Measurements from ENCODE around the gene NRCAM. TPM values are rescaled to one million over a fixed set of nuclear protein-coding genes. Genes with fewer than 3 reads are reported as not detected.

The NRCAM gene
- total and polyA plus RNA-seq, 2 of the 13 experiments (the other 11 are each of a cell fraction or from before 2014, with no cell fraction given): 0.31 to 0.33 TPM

DNA sequence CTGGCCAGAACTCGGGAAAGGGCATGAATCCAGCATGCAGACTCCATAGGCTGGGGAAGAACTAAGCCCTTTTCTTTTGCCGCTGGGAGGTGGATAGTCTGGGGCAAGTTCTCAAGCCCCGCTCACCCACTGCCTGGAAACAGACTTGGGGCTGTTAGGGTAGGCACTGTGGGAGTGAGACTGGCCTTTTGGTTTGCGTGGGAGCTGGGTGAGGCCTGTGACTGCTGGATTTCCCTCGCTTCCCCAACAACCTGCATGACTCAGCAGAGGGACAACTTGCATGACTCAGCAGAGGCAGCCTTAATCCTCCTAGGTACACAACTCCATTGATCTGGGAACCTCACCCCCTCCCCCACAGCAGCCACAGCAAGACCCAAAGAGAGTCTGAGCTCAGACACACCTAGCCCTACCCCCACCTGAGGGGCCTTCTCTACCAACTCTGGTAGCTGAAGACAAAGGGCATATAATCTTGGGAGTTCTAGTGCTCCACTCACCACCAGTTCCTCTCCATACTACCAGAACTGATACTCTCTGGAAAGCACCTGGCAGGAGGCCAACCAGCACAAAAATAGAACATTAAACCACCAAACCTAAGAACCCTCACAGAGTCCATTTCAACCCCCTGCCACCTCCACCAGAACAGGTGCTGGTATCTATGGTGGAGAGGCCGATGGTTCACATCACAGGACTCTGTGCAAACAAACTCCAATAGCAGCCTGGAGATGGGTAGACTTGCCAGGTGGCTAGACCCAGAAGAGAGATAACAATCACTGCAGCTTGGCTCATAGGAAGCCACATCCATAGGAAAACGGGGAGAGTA is 244.6 kb downstream of the NRCAM start:
- intact Hi-C loops (cut with micrococcal nuclease; ENCODE audit: unreplicated experiment): no loop called here
- POLR2A ChIA-PET: no interaction called here
- TF ChIP-seq MYNN (CRISPR knock-in tag; IDR thresholded peaks at IDR 0.05; ENCODE audit: low read depth) (no peak), MAFG (CRISPR knock-in tag; IDR thresholded peaks at IDR 0.05) (peak; percentile 93), IKZF4 (CRISPR knock-in tag; IDR thresholded peaks at IDR 0.05; ENCODE audit: borderline replicate concordance, low read depth, not compliant biosample characterization) (no peak), RFX1 (IDR thresholded peaks at IDR 0.05) (no peak), MAFF (IDR thresholded peaks at IDR 0.05; ENCODE audit: low read depth, low read length) (peak; percentile 72), MAFK (conservative IDR thresholded peaks at IDR 0.05 in 1 of 2, IDR thresholded peaks at IDR 0.05 in 1 of 2; ENCODE audit: low read length in 2 of 2) (peak; percentile 72 to 86), NFE2L2 (IDR thresholded peaks at IDR 0.05; ENCODE audit: low read length) (peak; percentile 87), FOSL2 (CRISPR knock-in tag; IDR thresholded peaks at IDR 0.05) (peak; percentile 61), PITX1 (CRISPR knock-in tag; IDR thresholded peaks at IDR 0.05) (0 out of 2 replicates have a peak, but pooled peaks have one; percentile 42), FIP1L1 (IDR thresholded peaks at IDR 0.05; ENCODE audit: borderline replicate concordance, insufficient read depth, low read depth, low read length) (no peak), ZNF274 (CRISPR knock-in tag; IDR thresholded peaks at IDR 0.05) (no peak), ONECUT2 (CRISPR knock-in tag; IDR thresholded peaks at IDR 0.05) (0 out of 2 replicates have a peak, but pooled peaks have one; percentile 37)
- TF ChIP-seq, protein P1, sequence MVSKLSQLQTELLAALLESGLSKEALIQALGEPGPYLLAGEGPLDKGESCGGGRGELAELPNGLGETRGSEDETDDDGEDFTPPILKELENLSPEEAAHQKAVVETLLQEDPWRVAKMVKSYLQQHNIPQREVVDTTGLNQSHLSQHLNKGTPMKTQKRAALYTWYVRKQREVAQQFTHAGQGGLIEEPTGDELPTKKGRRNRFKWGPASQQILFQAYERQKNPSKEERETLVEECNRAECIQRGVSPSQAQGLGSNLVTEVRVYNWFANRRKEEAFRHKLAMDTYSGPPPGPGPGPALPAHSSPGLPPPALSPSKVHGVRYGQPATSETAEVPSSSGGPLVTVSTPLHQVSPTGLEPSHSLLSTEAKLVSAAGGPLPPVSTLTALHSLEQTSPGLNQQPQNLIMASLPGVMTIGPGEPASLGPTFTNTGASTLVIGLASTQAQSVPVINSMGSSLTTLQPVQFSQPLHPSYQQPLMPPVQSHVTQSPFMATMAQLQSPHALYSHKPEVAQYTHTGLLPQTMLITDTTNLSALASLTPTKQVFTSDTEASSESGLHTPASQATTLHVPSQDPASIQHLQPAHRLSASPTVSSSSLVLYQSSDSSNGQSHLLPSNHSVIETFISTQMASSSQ (IDR thresholded peaks at IDR 0.05; ENCODE audit: low read depth): no peak
- TF ChIP-seq, protein P1 (CRISPR knock-in tag; IDR thresholded peaks at IDR 0.05; ENCODE audit: borderline replicate concordance): no peak
- TF ChIP-seq, protein P2, sequence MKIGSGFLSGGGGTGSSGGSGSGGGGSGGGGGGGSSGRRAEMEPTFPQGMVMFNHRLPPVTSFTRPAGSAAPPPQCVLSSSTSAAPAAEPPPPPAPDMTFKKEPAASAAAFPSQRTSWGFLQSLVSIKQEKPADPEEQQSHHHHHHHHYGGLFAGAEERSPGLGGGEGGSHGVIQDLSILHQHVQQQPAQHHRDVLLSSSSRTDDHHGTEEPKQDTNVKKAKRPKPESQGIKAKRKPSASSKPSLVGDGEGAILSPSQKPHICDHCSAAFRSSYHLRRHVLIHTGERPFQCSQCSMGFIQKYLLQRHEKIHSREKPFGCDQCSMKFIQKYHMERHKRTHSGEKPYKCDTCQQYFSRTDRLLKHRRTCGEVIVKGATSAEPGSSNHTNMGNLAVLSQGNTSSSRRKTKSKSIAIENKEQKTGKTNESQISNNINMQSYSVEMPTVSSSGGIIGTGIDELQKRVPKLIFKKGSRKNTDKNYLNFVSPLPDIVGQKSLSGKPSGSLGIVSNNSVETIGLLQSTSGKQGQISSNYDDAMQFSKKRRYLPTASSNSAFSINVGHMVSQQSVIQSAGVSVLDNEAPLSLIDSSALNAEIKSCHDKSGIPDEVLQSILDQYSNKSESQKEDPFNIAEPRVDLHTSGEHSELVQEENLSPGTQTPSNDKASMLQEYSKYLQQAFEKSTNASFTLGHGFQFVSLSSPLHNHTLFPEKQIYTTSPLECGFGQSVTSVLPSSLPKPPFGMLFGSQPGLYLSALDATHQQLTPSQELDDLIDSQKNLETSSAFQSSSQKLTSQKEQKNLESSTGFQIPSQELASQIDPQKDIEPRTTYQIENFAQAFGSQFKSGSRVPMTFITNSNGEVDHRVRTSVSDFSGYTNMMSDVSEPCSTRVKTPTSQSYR (CRISPR knock-in tag; IDR thresholded peaks at IDR 0.05; ENCODE audit: borderline replicate concordance): peak; percentile 42; the same call in 1 of the 2 replicates
- TF ChIP-seq, protein P3, sequence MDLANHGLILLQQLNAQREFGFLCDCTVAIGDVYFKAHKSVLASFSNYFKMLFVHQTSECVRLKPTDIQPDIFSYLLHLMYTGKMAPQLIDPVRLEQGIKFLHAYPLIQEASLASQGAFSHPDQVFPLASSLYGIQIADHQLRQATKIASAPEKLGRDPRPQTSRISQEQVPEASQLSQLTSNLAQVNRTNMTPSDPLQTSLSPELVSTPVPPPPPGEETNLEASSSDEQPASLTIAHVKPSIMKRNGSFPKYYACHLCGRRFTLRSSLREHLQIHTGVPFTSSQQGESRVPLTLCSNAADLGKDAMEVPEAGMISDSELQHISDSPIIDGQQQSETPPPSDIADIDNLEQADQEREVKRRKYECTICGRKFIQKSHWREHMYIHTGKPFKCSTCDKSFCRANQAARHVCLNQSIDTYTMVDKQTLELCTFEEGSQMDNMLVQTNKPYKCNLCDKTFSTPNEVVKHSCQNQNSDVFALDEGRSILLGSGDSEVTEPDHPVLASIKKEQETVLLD (CRISPR knock-in tag; IDR thresholded peaks at IDR 0.05; ENCODE audit: low read depth): no peak
- H3K4me3 ChIP-seq (replicated peaks in 1 of 3; ENCODE audit: insufficient read depth in 1 of 3, low read depth in 2 of 3, low read length in 3 of 3): no peak overlapping the region
- H3K9me3 ChIP-seq (ENCODE audit: low read length): no peaks in the 10 kb centered on the region
- H3K4me2 ChIP-seq (ENCODE audit: low read depth, low read length): 0 out of 2 replicates have a peak overlapping the region, but pooled peaks have one; percentile 7
- DNase-seq (ENCODE audit: low spot score): peak; percentile 42
- no peaks in the 10 kb centered on the region for H3K79me2 ChIP-seq (ENCODE audit: insufficient read depth, low read length)
- no peak for FAIRE-seq
- ATAC-seq: peak; percentile 33
- no TSS peak for BruUV-seq (replicated peaks)
- H3K4me1 ChIP-seq (ENCODE audit: insufficient read depth, low read length): peaks cover 21% of the 10 kb centered on the region
- WGBS (ENCODE audit: low lambda C conversion rate): 41% methylated on average over 5 of the region's 7 CpGs
- CTCF ChIA-PET (ENCODE audit: low intra/inter-chr PET ratio, low total read pairs): no interaction called here
- no peaks in the 10 kb centered on the region for H3K36me3 ChIP-seq (replicated peaks in 1 of 2; ENCODE audit: control insufficient read depth in 1 of 2, insufficient read depth in 2 of 2, low read length in 2 of 2)
- in situ Hi-C loops (cut with HindIII; ENCODE audit: extremely low pct_ligation_motif_present, low pct_unique_long_range_greater_than_20kb): no loop called here
- no peak overlapping the region for H2AFZ ChIP-seq (ENCODE audit: low read length)
- no peaks in the 10 kb centered on the region for H4K20me1 ChIP-seq (ENCODE audit: insufficient read depth, low read length)
- no peak overlapping the region for H3K9ac ChIP-seq (ENCODE audit: insufficient read depth, low read depth, low read length)
- no peak overlapping the region for H3K27ac ChIP-seq (ENCODE audit: extremely low read length, insufficient read depth, low read length)
- no peaks in the 10 kb centered on the region for H3K27me3 ChIP-seq (ENCODE audit: control insufficient read depth in 1 of 2, insufficient read depth in 2 of 2, low read length in 2 of 2)

All from HepG2 (cell line).